NCI-H460 (cell line): Measurements from ENCODE around the gene SSH2. TPM values are rescaled to one million over a fixed set of nuclear protein-coding genes. Genes with fewer than 3 reads are reported as not detected.
"Not testable (repeated sequence)": the region's sequence is repeated elsewhere in the genome, so short reads cannot be mapped to it uniquely, and the experiment has no call there.

Experiments
- DNase-seq: peaks from one replicate; pipeline ENCODE4 v3.0.0-alpha.2; 2016; ENCODE audit warnings: low read depth; ENCODE audit errors: extremely low read depth
- total RNA-seq: library from RNA; depleted of rRNA; stranded (reverse); fragments of >200 nt; shearing (Covaris generic); gene quantifications from 2 replicates; pipeline ENCODE4 v1.2.3, GENCODE V29; 2014

SSH2 gene
- total RNA-seq, 1 experiment from 2014 or later = 7.6 TPM

GRCh38 chr17:29789196-29790170, 140.5 kb downstream of the SSH2 start:
- no peak for DNase-seq

- DNase-seq = no peak
Observed at GRCh38 chr17:29787995-29788394, 142.0 kb downstream of the SSH2 start.

- no peak for DNase-seq
Observed at GRCh38 chr17:29782917-29783316, 147.1 kb downstream of the SSH2 start.

GRCh38 chr17:29779812-29780190, 150.2 kb downstream of the SSH2 start:
- DNase-seq = not testable (repeated sequence)

- peak; percentile 58 for DNase-seq
Observed at GRCh38 chr17:29778956-29779811, 150.8 kb downstream of the SSH2 start.

- no peak for DNase-seq
Observed at GRCh38 chr17:29777663-29778062, 152.4 kb downstream of the SSH2 start.

GRCh38 chr17:29776026-29776425, 154.0 kb downstream of the SSH2 start:
- no peak for DNase-seq

GRCh38 chr17:29772981-29773380, 157.0 kb downstream of the SSH2 start:
- DNase-seq = no peak

- no peak for DNase-seq
Observed at GRCh38 chr17:29771546-29771945, 158.5 kb downstream of the SSH2 start.

GRCh38 chr17:29769225-29769624, 160.8 kb downstream of the SSH2 start:
- DNase-seq = no peak

GRCh38 chr17:29766796-29767327, 163.2 kb downstream of the SSH2 start:
- DNase-seq = no peak

GRCh38 chr17:29764748-29765147, 165.3 kb downstream of the SSH2 start:
- no peak for DNase-seq

GRCh38 chr17:29764217-29764616, 165.8 kb downstream of the SSH2 start:
- no peak for DNase-seq

GRCh38 chr17:29763273-29763672, 166.8 kb downstream of the SSH2 start:
- DNase-seq = no peak

- DNase-seq = peak; percentile 80
Observed at GRCh38 chr17:29761040-29761761, 168.8 kb downstream of the SSH2 start.

GRCh38 chr17:29760279-29761039, 169.6 kb downstream of the SSH2 start:
- DNase-seq = no peak

- DNase-seq = no peak
Observed at GRCh38 chr17:29758255-29758654, 171.8 kb downstream of the SSH2 start.

GRCh38 chr17:29757788-29758187, 172.2 kb downstream of the SSH2 start:
- no peak for DNase-seq

- DNase-seq = no peak
Observed at GRCh38 chr17:29753845-29754439, 176.1 kb downstream of the SSH2 start.
